ENCODE data around the gene MAP6D1. TPM values are rescaled to one million over a fixed set of nuclear protein-coding genes. Genes with fewer than 3 reads are reported as not detected.

Gene MAP6D1
- total RNA-seq, 2 donors from 2014 or later: 17.3 to 22.3 TPM

DNA sequence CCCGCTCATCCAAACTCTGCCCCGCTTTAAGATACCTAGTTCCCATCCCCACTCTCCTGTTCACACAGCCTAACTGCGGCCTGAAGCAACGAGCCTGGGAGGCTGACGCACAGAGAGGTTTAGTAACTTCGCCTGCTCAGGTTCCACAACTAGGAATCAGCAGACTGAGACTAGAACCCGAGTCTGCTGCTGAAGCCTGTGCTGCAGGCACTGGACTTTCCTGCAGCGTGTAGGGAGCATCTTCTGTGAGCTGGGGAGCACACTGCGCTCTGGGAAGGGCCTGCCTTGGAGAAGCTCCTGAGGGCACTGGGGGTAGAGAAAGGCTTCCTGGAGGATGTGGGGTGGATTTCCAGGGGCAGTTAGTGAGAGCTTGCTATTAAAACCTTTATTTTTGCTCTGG, 4.8 kb upstream of the MAP6D1 start:
- intact Hi-C loops (cut with DNase I): no loop called here
- WGBS: 94% methylated on average over 9 of the region's 9 CpGs
- peaks cover 0 to 5% of the 10 kb centered on the region in 2 donors for H3K36me3 ChIP-seq
- H3K9me3 ChIP-seq: no peaks in the 10 kb centered on the region
- DNase-seq (ENCODE audit: low spot score): no peak
- H3K27ac ChIP-seq: no peak overlapping the region
- H3K4me1 ChIP-seq (replicated peaks): no peaks in the 10 kb centered on the region
- no peaks in the 10 kb centered on the region for H3K27me3 ChIP-seq (replicated peaks; ENCODE audit: insufficient read depth)
- TF ChIP-seq POLR2A (IDR thresholded peaks at IDR 0.05) (no peak), POLR2AphosphoS5 (IDR thresholded peaks at IDR 0.05) (no peak)
- TF ChIP-seq, protein P1, sequence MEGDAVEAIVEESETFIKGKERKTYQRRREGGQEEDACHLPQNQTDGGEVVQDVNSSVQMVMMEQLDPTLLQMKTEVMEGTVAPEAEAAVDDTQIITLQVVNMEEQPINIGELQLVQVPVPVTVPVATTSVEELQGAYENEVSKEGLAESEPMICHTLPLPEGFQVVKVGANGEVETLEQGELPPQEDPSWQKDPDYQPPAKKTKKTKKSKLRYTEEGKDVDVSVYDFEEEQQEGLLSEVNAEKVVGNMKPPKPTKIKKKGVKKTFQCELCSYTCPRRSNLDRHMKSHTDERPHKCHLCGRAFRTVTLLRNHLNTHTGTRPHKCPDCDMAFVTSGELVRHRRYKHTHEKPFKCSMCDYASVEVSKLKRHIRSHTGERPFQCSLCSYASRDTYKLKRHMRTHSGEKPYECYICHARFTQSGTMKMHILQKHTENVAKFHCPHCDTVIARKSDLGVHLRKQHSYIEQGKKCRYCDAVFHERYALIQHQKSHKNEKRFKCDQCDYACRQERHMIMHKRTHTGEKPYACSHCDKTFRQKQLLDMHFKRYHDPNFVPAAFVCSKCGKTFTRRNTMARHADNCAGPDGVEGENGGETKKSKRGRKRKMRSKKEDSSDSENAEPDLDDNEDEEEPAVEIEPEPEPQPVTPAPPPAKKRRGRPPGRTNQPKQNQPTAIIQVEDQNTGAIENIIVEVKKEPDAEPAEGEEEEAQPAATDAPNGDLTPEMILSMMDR (IDR thresholded peaks at IDR 0.05): no peak
- no peak overlapping the region for H3K4me3 ChIP-seq

DNA sequence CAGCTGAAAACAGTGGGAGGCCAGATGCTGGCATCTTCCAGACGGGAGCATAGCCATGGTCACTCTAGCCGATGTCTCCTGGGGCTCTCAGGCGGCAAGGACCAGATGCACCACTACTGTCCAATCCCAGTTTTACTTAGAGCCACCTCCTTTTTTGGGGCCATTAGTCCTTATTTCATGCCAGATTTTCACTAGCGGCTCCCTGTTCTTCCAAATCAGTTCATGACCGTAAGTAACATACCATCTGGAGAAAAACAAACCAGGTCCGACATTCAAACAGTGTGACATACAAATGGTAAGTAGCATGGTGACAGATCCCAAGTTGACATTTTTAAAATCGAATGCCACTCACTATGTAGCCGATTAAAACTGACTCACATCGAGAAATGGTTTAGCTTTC, 4.1 kb upstream of the MAP6D1 start:
- H3K27ac ChIP-seq: no peak overlapping the region
- 95% methylated on average over 9 of the region's 9 CpGs for WGBS
- no peaks in the 10 kb centered on the region for H3K9me3 ChIP-seq
- no peaks in the 10 kb centered on the region for H3K4me1 ChIP-seq (replicated peaks)
- peaks cover 0 to 5% of the 10 kb centered on the region in 2 donors for H3K36me3 ChIP-seq
- no peak overlapping the region for H3K4me3 ChIP-seq
- DNase-seq (ENCODE audit: low spot score): no peak
- intact Hi-C loops (cut with DNase I): no loop called here
- H3K27me3 ChIP-seq (replicated peaks; ENCODE audit: insufficient read depth): no peaks in the 10 kb centered on the region
- TF ChIP-seq, protein P1 (IDR thresholded peaks at IDR 0.05): no peak

DNA sequence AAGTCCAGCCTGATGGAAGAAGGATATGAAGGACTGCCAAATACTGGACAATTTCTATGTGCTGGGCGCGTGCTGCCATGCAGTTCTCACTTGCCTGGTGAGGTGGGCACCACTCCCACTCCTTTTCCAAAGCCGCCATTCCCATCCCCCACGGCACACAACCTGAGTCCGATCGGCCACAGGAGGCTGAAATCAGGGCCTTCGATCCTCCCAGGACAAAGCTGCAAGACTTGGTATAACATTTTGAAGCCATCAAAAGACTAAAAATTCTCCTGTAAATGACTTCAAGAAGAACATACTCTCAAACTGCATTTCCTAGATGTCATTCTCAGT, 3.1 kb upstream of the MAP6D1 start:
- H3K9me3 ChIP-seq: no peaks in the 10 kb centered on the region
- no peak overlapping the region for H3K27ac ChIP-seq
- H3K4me3 ChIP-seq: no peak overlapping the region
- H3K27me3 ChIP-seq (replicated peaks; ENCODE audit: insufficient read depth): no peaks in the 10 kb centered on the region
- intact Hi-C loops (cut with DNase I): no loop called here
- H3K4me1 ChIP-seq (replicated peaks): no peaks in the 10 kb centered on the region
- no peak for DNase-seq (ENCODE audit: low spot score)
- WGBS: 93% methylated on average over 7 of the region's 7 CpGs
- TF ChIP-seq POLR2A (IDR thresholded peaks at IDR 0.05) (no peak), POLR2AphosphoS5 (IDR thresholded peaks at IDR 0.05) (no peak)
- TF ChIP-seq, protein P1 (IDR thresholded peaks at IDR 0.05): no peak
- H3K36me3 ChIP-seq: peaks cover 0 to 5% of the 10 kb centered on the region in 2 donors

DNA sequence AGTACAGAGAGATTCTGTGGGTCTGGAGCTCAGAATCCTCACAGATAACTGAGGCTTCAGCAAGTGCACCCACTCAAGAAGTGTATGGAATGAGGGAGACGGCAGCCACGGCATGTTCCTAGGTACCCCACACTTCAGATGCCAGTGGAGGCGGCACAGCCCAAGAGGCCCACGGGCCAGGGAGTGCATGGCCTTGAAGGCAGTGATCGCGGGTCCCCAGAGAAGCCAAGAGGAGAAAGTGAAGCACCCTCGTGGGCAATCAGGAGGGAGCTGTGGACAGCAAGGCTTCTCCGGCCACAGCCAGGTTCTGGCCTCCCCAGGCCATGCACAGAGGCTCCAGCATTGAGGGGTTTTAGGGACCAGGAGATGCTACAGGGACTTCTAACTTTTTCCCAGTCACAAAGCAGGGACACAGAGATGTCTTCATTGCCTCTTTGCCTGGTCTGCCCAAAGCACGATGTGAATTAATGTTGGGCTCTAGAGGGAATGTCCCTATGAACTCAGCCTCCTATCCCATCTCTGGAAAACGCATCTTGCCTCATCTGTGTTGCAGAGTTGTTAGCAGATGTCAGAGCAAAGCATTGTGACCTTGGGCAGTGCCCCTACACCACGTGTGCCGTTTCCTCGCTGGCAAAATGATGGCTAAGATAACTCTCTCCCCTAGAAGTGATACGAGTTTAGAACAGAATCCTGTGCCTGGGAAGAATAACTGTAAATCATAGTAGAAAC, 2.6 kb upstream of the MAP6D1 start:
- TF ChIP-seq, protein P1 (IDR thresholded peaks at IDR 0.05): no peak
- TF ChIP-seq POLR2AphosphoS5 (IDR thresholded peaks at IDR 0.05) (no peak), POLR2A (IDR thresholded peaks at IDR 0.05) (no peak)
- Histone ChIP-seq H3K27ac (no peak overlapping the region), H3K27me3 (replicated peaks; ENCODE audit: insufficient read depth) (no peaks in the 10 kb centered on the region), H3K4me3 (no peak overlapping the region), H3K36me3 (peaks cover 0 to 5% of the 10 kb centered on the region in 2 donors), H3K4me1 (replicated peaks) (no peaks in the 10 kb centered on the region), H3K9me3 (no peaks in the 10 kb centered on the region)
- intact Hi-C loops (cut with DNase I): no loop called here
- WGBS: 82% methylated on average over 14 of the region's 14 CpGs
- DNase-seq (ENCODE audit: low spot score): no peak

Measured in prostate gland (tissue), 2 donors.